ENCODE data around the gene KCNK1.

GRCh38 chr1:233572896-233573295, 41.0 kb upstream of the KCNK1 start:
- no peak for TF ChIP-seq CTCF (IDR thresholded peaks at IDR 0.05)
- TF ChIP-seq ZFX (IDR thresholded peaks at IDR 0.05; ENCODE audit: borderline replicate concordance), result no peak
